Endothelial cell of umbilical vein (primary cell): Measurements from ENCODE around the gene ENTREP1. TPM values are rescaled to one million over a fixed set of nuclear protein-coding genes. Genes with fewer than 3 reads are reported as not detected.

Experiments
- BruUV-seq: library from RNA; stranded (reverse); fragments of 400-500 nt; replicated peaks from 2 replicates; lab custom pipeline; 2021; lab: Mats Ljungman, UMichigan
- CTCF ChIA-PET: fragments of 300-600, 350-600 bp; sonication (Branson Sonifier 250); formaldehyde crosslinking; loops from one replicate; lab custom pipeline; 2021; ENCODE audit warnings: antibody characterized with exemption, inconsistent platforms; lab: Charles Lee
- POLR2A ChIA-PET: fragments of 300-600, 350-600 bp; sonication (Branson Sonifier 250); formaldehyde crosslinking; loops from one replicate; lab custom pipeline; 2021; ENCODE audit warnings: antibody characterized with exemption, inconsistent platforms; lab: Charles Lee
- DNase-seq: peaks from one replicate; pipeline ENCODE4 v3.0.0-alpha.2; 2011; ENCODE audit warnings: low read depth, low spot score
- FAIRE-seq: peaks from 2 replicates; lab custom pipeline; 2011; peaks lifted over from hg19 to GRCh38; lab: Jason Lieb, UNC
- H2AFZ ChIP-seq: 2 replicates; pipeline ENCODE4 v1.6.0; 2012; ENCODE audit warnings: low read depth, low read length, control low read depth, inconsistent platforms
- H3K27ac ChIP-seq: 2 replicates; pipeline ENCODE4 v1.5.1; 2011; ENCODE audit warnings: low read depth, mild to moderate bottlenecking, control low read depth, low read length, moderate library complexity; ENCODE audit not compliant: insufficient read depth
- H3K27me3 ChIP-seq, 2 experiments: 2 replicates each; pipeline versions ENCODE4 v1.6.0 to v1.6.1; 2011; ENCODE audit warnings: low read length in 2 of 2, mixed read lengths in 1 of 2; ENCODE audit not compliant: control insufficient read depth in 2 of 2, insufficient read depth in 2 of 2
- H3K36me3 ChIP-seq, 2 experiments: 2 replicates in 1 of 2; 3 replicates in 1 of 2; pipeline ENCODE4 v1.5.1; 2011; ENCODE audit warnings: low read length in 2 of 2, mild to moderate bottlenecking in 1 of 2, moderate library complexity in 1 of 2; ENCODE audit not compliant: control insufficient read depth in 2 of 2, insufficient read depth in 2 of 2; ENCODE audit errors: extremely low read depth in 1 of 2
- H3K4me1 ChIP-seq: 3 replicates; pipeline ENCODE4 v1.5.1; 2011; ENCODE audit warnings: mild to moderate bottlenecking, low read length; ENCODE audit not compliant: control insufficient read depth, insufficient read depth; ENCODE audit errors: extremely low read depth
- H3K4me2 ChIP-seq: 2 replicates; pipeline ENCODE4 v1.6.1; 2011; ENCODE audit warnings: low read length, control low read depth, mixed read lengths; ENCODE audit not compliant: insufficient read depth
- H3K4me3 ChIP-seq, 3 experiments: fragments of 200-600 bp in 1 of 3; sonication (generic), shearing (Covaris generic) in 1 of 3; replicated peaks in 1 of 3; 2 replicates each; pipeline ENCODE4 v1.5.1; 2011 to 2016; ENCODE audit warnings: control low read depth in 3 of 3, low read length in 3 of 3, mild to moderate bottlenecking in 2 of 3, inconsistent platforms in 1 of 3, low read depth in 1 of 3, moderate library complexity in 1 of 3; ENCODE audit not compliant: insufficient read depth in 1 of 3
- H3K79me2 ChIP-seq: 2 replicates; pipeline ENCODE4 v1.6.0; 2012; ENCODE audit warnings: low read length, inconsistent platforms; ENCODE audit not compliant: control insufficient read depth, insufficient read depth
- H3K9ac ChIP-seq: replicated peaks from 2 replicates; pipeline ENCODE3; 2011; ENCODE audit warnings: low read length, control low read depth; ENCODE audit not compliant: insufficient read depth; ENCODE audit errors: extremely low read depth
- H3K9me1 ChIP-seq: replicated peaks from 3 replicates; pipeline ENCODE4 v1.6.0; 2011; ENCODE audit warnings: mild to moderate bottlenecking, low read length; ENCODE audit not compliant: control insufficient read depth, insufficient read depth; ENCODE audit errors: extremely low read depth
- H3K9me3 ChIP-seq: replicated peaks from 2 replicates; pipeline ENCODE4 v1.5.1; 2012; ENCODE audit warnings: low read length, inconsistent platforms; ENCODE audit not compliant: control insufficient read depth, insufficient read depth
- H4K20me1 ChIP-seq: replicated peaks from 2 replicates; pipeline ENCODE3; 2011; ENCODE audit warnings: mild to moderate bottlenecking, low read length; ENCODE audit not compliant: control insufficient read depth, insufficient read depth; ENCODE audit errors: extremely low read depth
- EZH2 ChIP-seq: IDR thresholded peaks from 2 replicates; pipeline ENCODE4 v1.6.1; 2012; ENCODE audit warnings: borderline replicate concordance, low read depth, mild to moderate bottlenecking, moderate library complexity, low read length, inconsistent platforms; ENCODE audit not compliant: severe bottlenecking
- dilution Hi-C: fragments of 300-500 bp; cut with MboI; formaldehyde crosslinking; loops from one replicate; pipeline ENCODE4 v1.15.0; 2019; ENCODE audit warnings: low sequenced_read_pairs; ENCODE audit not compliant: extremely low pct_ligation_motif_present
- intact Hi-C: fragments of 100-400 bp; cut with micrococcal nuclease; formaldehyde crosslinking; loops from one replicate; pipeline ENCODE4 v1.10.0; 2022
- polyA plus RNA-seq, 4 experiments: library from polyadenylated mRNA; depleted of rRNA in 3 of 4; stranded (reverse) in 3 of 4; unstranded in 1 of 4; fragments of >200 nt; gene quantifications; 2 replicates each; pipeline versions ENCODE4 v1.2.1 to v1.2.3, GENCODE V29; 2011 to 2012; ENCODE audit warnings: missing spikeins in 1 of 4
- total RNA-seq: library from RNA; stranded (reverse); gene quantifications from 2 replicates; pipeline ENCODE4 v1.2.3, GENCODE V29; 2021
- TF ChIP-seq, protein P1 (sequence below), 2 donors: IDR thresholded peaks; 1 replicate in 1 of 2; 2 replicates in 1 of 2; pipeline ENCODE4 v1.5.1; 2011; ENCODE audit warnings: low read length in 2 of 2, mild to moderate bottlenecking in 2 of 2, moderate library complexity in 2 of 2, control low read depth in 1 of 2, inconsistent platforms in 1 of 2, low read depth in 1 of 2; ENCODE audit not compliant: insufficient read depth in 1 of 2; ENCODE audit errors: extremely low read depth in 1 of 2
- TF ChIP-seq, protein P2 (sequence below): IDR thresholded peaks from 2 replicates; pipeline ENCODE4 v1.6.1; 2011; ENCODE audit not compliant: insufficient read depth, insufficient read length

The ENTREP1 gene
- total and polyA plus RNA-seq, 2 donors (not counting 3 experiments of a cell fraction or from before 2014, with no cell fraction given), result 7.1 to 13.5 TPM

- Histone ChIP-seq H3K4me3 (no peak overlapping the region), H3K27ac (no peak overlapping the region), H3K79me2 (no peaks in the 10 kb centered on the region), H3K36me3 (no peaks in the 10 kb centered on the region), H3K9me3 (no peaks in the 10 kb centered on the region), H2AFZ (no peak overlapping the region), H3K4me1 (no peaks in the 10 kb centered on the region), H3K4me2 (no peak overlapping the region), H4K20me1 (peaks cover 3% of the 10 kb centered on the region), H3K27me3 (peaks cover 2% of the 10 kb centered on the region in 2 experiments), H3K9ac (no peak overlapping the region), H3K9me1 (no peaks in the 10 kb centered on the region)
- ChIA-PET POLR2A (interaction anchor here (1.7 kb wide), 1 partner anchor 126 kb away, joined by 4 read pairs; no protein-coding TSS in a partner anchor), CTCF (interaction anchor here (1.0 to 7.9 kb wide), 17 partner anchors 8 to 691 kb away, joined by 3 to 216 read pairs (median 10); partner anchors contain the start of gene APBA1)
- TF ChIP-seq EZH2, result no peak
- TF ChIP-seq, protein P1, sequence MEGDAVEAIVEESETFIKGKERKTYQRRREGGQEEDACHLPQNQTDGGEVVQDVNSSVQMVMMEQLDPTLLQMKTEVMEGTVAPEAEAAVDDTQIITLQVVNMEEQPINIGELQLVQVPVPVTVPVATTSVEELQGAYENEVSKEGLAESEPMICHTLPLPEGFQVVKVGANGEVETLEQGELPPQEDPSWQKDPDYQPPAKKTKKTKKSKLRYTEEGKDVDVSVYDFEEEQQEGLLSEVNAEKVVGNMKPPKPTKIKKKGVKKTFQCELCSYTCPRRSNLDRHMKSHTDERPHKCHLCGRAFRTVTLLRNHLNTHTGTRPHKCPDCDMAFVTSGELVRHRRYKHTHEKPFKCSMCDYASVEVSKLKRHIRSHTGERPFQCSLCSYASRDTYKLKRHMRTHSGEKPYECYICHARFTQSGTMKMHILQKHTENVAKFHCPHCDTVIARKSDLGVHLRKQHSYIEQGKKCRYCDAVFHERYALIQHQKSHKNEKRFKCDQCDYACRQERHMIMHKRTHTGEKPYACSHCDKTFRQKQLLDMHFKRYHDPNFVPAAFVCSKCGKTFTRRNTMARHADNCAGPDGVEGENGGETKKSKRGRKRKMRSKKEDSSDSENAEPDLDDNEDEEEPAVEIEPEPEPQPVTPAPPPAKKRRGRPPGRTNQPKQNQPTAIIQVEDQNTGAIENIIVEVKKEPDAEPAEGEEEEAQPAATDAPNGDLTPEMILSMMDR (IDR thresholded peaks at IDR 0.05; ENCODE audit: extremely low read depth in 1 of 2, insufficient read depth in 1 of 2, low read depth in 1 of 2, low read length in 2 of 2), result no peak
- TF ChIP-seq, protein P2, sequence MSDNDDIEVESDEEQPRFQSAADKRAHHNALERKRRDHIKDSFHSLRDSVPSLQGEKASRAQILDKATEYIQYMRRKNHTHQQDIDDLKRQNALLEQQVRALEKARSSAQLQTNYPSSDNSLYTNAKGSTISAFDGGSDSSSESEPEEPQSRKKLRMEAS, result no peak
- dilution Hi-C loops (no loop called here), intact Hi-C loops (loop anchor here (5.0 kb wide), 2 partner anchors 337 to 497 kb away; no protein-coding TSS in a partner anchor)
- FAIRE-seq, result no peak
- BruUV-seq, result no TSS peak
- no peak for DNase-seq
These were observed 95.7 kb downstream of the ENTREP1 start for GRCh38 chr9:69420611-69421270.
